Neural cell (in vitro differentiated cells): Measurements from ENCODE around the gene SLC2A4.

Experiments used
- CTCF ChIP-seq: fragments of 450-650 bp; IDR thresholded peaks from 2 replicates; pipeline ENCODE4 v1.5.1; 2014; ENCODE audit warnings: antibody characterized with exemption, mild to moderate bottlenecking, moderate library complexity; ENCODE audit not compliant: poor library complexity, severe bottlenecking
- EZH2 ChIP-seq: fragments of 200-600, 300-800 bp; shearing (Covaris generic), sonication (generic); IDR thresholded peaks from 2 replicates; pipeline ENCODE4 v1.6.1; 2014; ENCODE audit warnings: antibody characterized with exemption, low read length, borderline replicate concordance, mild to moderate bottlenecking; ENCODE audit not compliant: insufficient read depth, poor library complexity, severe bottlenecking
- TAF1 ChIP-seq: IDR thresholded peaks from 2 replicates; pipeline ENCODE4 v1.6.1; 2012; ENCODE audit warnings: low read depth

GRCh38 chr17:7313890-7314718 lies 32.6 kb downstream of the SLC2A4 start:
- TF ChIP-seq CTCF (no peak), TAF1 (no peak), EZH2 (no peak)
